Type B pancreatic cell (in vitro differentiated cells): ENCODE data around the gene TCF4. TPM values are rescaled to one million over a fixed set of nuclear protein-coding genes. Genes with fewer than 3 reads are reported as not detected.
"Not testable (repeated sequence)": the region's sequence is repeated elsewhere in the genome, so short reads cannot be mapped to it uniquely, and the experiment has no call there.

ENCODE experiments used
- DNase-seq: peaks from one replicate; pipeline ENCODE4 v3.0.0; 2021; ENCODE audit warnings: mixed read lengths; ENCODE audit not compliant: unreplicated experiment; ENCODE audit errors: extremely low spot score
- H3K27ac Mint-ChIP-seq: 2 replicates; pipeline ENCODE4 v1.8.0; 2021; ENCODE audit warnings: mild to moderate bottlenecking, mixed read lengths
- H3K27me3 Mint-ChIP-seq: 2 replicates; pipeline ENCODE4 v1.8.0; 2021; ENCODE audit warnings: mixed read lengths
- H3K36me3 Mint-ChIP-seq: 2 replicates; pipeline ENCODE4 v1.8.0; 2021; ENCODE audit warnings: mixed read lengths
- H3K4me1 Mint-ChIP-seq: one replicate; pipeline ENCODE4 v1.8.0; 2021; ENCODE audit warnings: mixed read lengths; ENCODE audit not compliant: unreplicated experiment
- H3K4me3 Mint-ChIP-seq: 2 replicates; pipeline ENCODE4 v1.8.0; 2021; ENCODE audit warnings: mild to moderate bottlenecking, mixed read lengths
- H3K9me3 Mint-ChIP-seq: 2 replicates; pipeline ENCODE4 v1.8.0; 2021; ENCODE audit warnings: mixed read lengths
- total RNA-seq: library from RNA; stranded (reverse); gene quantifications from 2 replicates; pipeline ENCODE4 v1.2.1, GENCODE V29; 2021; ENCODE audit warnings: low replicate concordance
- TF ChIP-seq, protein P1 (sequence below): fragments of 200-600 bp; sonication (generic); conservative IDR thresholded peaks from 2 replicates; pipeline ENCODE4 v1.5.0; 2021; ENCODE audit warnings: antibody characterized with exemption, mild to moderate bottlenecking

Gene TCF4
- total RNA-seq, 1 donor from 2014 or later = 189 TPM

- Mint-ChIP-seq H3K27ac (no peak overlapping the region), H3K4me3 (no peak overlapping the region), H3K27me3 (no peaks in the 10 kb centered on the region), H3K36me3 (peaks cover 8% of the 10 kb centered on the region), H3K4me1 (peaks cover 30% of the 10 kb centered on the region), H3K9me3 (no peaks in the 10 kb centered on the region)
- DNase-seq = no peak
- TF ChIP-seq, protein P1, sequence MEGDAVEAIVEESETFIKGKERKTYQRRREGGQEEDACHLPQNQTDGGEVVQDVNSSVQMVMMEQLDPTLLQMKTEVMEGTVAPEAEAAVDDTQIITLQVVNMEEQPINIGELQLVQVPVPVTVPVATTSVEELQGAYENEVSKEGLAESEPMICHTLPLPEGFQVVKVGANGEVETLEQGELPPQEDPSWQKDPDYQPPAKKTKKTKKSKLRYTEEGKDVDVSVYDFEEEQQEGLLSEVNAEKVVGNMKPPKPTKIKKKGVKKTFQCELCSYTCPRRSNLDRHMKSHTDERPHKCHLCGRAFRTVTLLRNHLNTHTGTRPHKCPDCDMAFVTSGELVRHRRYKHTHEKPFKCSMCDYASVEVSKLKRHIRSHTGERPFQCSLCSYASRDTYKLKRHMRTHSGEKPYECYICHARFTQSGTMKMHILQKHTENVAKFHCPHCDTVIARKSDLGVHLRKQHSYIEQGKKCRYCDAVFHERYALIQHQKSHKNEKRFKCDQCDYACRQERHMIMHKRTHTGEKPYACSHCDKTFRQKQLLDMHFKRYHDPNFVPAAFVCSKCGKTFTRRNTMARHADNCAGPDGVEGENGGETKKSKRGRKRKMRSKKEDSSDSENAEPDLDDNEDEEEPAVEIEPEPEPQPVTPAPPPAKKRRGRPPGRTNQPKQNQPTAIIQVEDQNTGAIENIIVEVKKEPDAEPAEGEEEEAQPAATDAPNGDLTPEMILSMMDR = no peak
These were observed 117.2 kb downstream of the TCF4 start for GRCh38 chr18:55470826-55471225.

- H3K27me3 Mint-ChIP-seq, DNase-seq, H3K27ac Mint-ChIP-seq, H3K36me3 Mint-ChIP-seq, H3K4me3 Mint-ChIP-seq, H3K9me3 Mint-ChIP-seq: not testable (repeated sequence)
- H3K4me1 Mint-ChIP-seq = peaks cover 27% of the 10 kb centered on the region
These were observed 118.9 kb downstream of the TCF4 start for GRCh38 chr18:55469134-55469533.

- TF ChIP-seq, protein P1 = no peak
- Mint-ChIP-seq H3K4me3 (no peak overlapping the region), H3K36me3 (peaks cover 8% of the 10 kb centered on the region), H3K4me1 (peaks cover 29% of the 10 kb centered on the region), H3K27ac (no peak overlapping the region), H3K27me3 (no peaks in the 10 kb centered on the region), H3K9me3 (no peaks in the 10 kb centered on the region)
- DNase-seq = no peak
These were observed 121.2 kb downstream of the TCF4 start for GRCh38 chr18:55466789-55467188.

- TF ChIP-seq, protein P1 = no peak
- no peak overlapping the region for H3K27ac Mint-ChIP-seq
- H3K4me3 Mint-ChIP-seq = no peak overlapping the region
- peaks cover 29% of the 10 kb centered on the region for H3K4me1 Mint-ChIP-seq
- peaks cover 4% of the 10 kb centered on the region for H3K36me3 Mint-ChIP-seq
- H3K27me3 Mint-ChIP-seq = no peaks in the 10 kb centered on the region
- H3K9me3 Mint-ChIP-seq = no peaks in the 10 kb centered on the region
- no peak for DNase-seq
These were observed 122.7 kb downstream of the TCF4 start for GRCh38 chr18:55465313-55465712.

GRCh38 chr18:55464581-55464980 is 123.4 kb downstream of the TCF4 start:
- H3K27me3 Mint-ChIP-seq = no peaks in the 10 kb centered on the region
- peaks cover 11% of the 10 kb centered on the region for H3K36me3 Mint-ChIP-seq
- H3K4me1 Mint-ChIP-seq = peaks cover 35% of the 10 kb centered on the region
- H3K4me3 Mint-ChIP-seq = no peak overlapping the region
- no peak for DNase-seq
- TF ChIP-seq, protein P1 = no peak
- H3K27ac Mint-ChIP-seq = no peak overlapping the region
- no peaks in the 10 kb centered on the region for H3K9me3 Mint-ChIP-seq

- Mint-ChIP-seq H3K27ac (no peak overlapping the region), H3K36me3 (peaks cover 9% of the 10 kb centered on the region), H3K27me3 (no peaks in the 10 kb centered on the region), H3K4me3 (no peak overlapping the region), H3K9me3 (no peaks in the 10 kb centered on the region), H3K4me1 (peaks cover 48% of the 10 kb centered on the region)
- no peak for DNase-seq
- TF ChIP-seq, protein P1 = no peak
These were observed 125.3 kb downstream of the TCF4 start for GRCh38 chr18:55462652-55463051.
